Activated CD4-positive, alpha-beta T cell treated with anti-CD3 and anti-CD28 coated beads, Interleukin-2, amount 50 U/mL, for 1 hour (primary cell): ENCODE measurements around the gene MAPK14.

Source experiments
- DNase-seq: peaks from one replicate; pipeline ENCODE4 v3.0.0-alpha.2; 2020

The MAPK14 gene

GRCh38 chr6:36139991-36140710 is 112.5 kb downstream of the MAPK14 start:
- no peak for DNase-seq

DNA sequence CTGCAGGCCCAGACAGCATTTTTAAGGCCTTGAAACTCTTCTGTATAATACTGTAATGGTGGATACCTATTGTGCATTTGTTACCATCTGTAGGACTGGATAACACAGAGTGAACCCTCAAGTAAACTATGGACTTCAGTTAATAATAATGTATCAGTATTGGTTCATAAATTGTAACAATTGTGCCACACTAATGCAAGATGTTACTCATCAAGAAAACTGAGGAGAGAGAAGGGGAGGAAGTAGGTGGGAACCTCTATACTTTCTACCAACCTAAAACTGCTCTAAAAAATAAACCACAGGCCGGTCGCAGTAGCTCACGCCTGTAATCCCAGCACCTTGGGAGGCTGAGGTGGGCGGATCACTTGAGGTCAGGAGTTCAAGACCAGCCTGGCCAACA is 113.5 kb downstream of the MAPK14 start:
- DNase-seq = no peak

GRCh38 chr6:36141961-36142360 is 114.4 kb downstream of the MAPK14 start:
- no peak for DNase-seq

GRCh38 chr6:36142971-36143838 is 115.6 kb downstream of the MAPK14 start:
- no peak for DNase-seq

GRCh38 chr6:36145495-36145894 is 117.9 kb downstream of the MAPK14 start:
- DNase-seq = no peak

DNA sequence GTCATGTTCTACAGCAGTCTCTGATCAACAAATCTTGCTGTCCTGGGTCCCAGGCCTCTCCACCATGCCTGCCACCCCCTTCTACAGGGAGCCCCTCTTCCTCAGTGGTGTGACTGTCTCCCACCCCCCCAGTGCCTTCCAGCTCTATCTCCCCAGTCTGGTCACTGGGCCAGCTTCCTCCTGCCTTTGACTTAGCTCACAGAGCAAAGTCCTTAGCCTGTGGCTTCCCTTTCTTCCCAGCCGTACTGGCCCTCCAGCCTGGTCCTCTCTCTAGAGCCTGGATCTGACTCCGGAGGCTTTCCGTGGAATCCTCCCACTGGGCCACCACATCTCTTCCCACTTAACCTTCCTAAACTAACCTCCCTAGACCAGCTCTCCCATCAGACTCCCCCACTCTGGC is 119.7 kb downstream of the MAPK14 start:
- no peak for DNase-seq

- no peak for DNase-seq
Observed at GRCh38 chr6:36149476-36149875, 121.9 kb downstream of the MAPK14 start.

GRCh38 chr6:36150283-36150682 is 122.7 kb downstream of the MAPK14 start:
- DNase-seq = no peak

GRCh38 chr6:36154286-36154685 is 126.7 kb downstream of the MAPK14 start:
- no peak for DNase-seq

- no peak for DNase-seq
Observed at GRCh38 chr6:36155662-36156061, 128.1 kb downstream of the MAPK14 start.

GRCh38 chr6:36160147-36160760 is 132.6 kb downstream of the MAPK14 start:
- no peak for DNase-seq
